Effector CD4-positive, alpha-beta T cell (primary cell): ENCODE results near the gene RFX4.
A peak's percentile ranks its signal among the peaks of the same experiment; 100 is the strongest.

Experiments used
- DNase-seq: peaks from one replicate; pipeline ENCODE4 v3.0.0-alpha.2; 2020

The RFX4 gene

GRCh38 chr12:106767954-106768822 is 185.4 kb downstream of the RFX4 start:
- DNase-seq: no peak

GRCh38 chr12:106769078-106769477 is 186.3 kb downstream of the RFX4 start:
- no peak for DNase-seq

- DNase-seq: no peak
Measured at GRCh38 chr12:106769546-106769945, 186.7 kb downstream of the RFX4 start.

- no peak for DNase-seq
Measured at GRCh38 chr12:106771425-106771824, 188.6 kb downstream of the RFX4 start.

- no peak for DNase-seq
Measured at GRCh38 chr12:106773286-106774004, 190.6 kb downstream of the RFX4 start.

- DNase-seq: peak; percentile 57
Measured at GRCh38 chr12:106774005-106774807, 191.4 kb downstream of the RFX4 start, which contains the start of gene RIC8B. Gene RIC8B, plus strand, starts transcription at chr12:106774682. Its CDS starts 64 bp downstream, at chr12:106774746.

GRCh38 chr12:106774808-106775524 is 192.2 kb downstream of the RFX4 start:
- DNase-seq: no peak

GRCh38 chr12:106776897-106777296 is 194.1 kb downstream of the RFX4 start:
- DNase-seq: no peak

- no peak for DNase-seq
Measured at GRCh38 chr12:106780010-106780631, 197.3 kb downstream of the RFX4 start.

- DNase-seq: no peak
Measured at GRCh38 chr12:106782619-106783018, 199.8 kb downstream of the RFX4 start.

GRCh38 chr12:106783515-106783914 is 200.7 kb downstream of the RFX4 start:
- no peak for DNase-seq

GRCh38 chr12:106790020-106790419 is 207.2 kb downstream of the RFX4 start:
- DNase-seq: no peak

GRCh38 chr12:106791531-106791930 is 208.7 kb downstream of the RFX4 start:
- DNase-seq: no peak

- no peak for DNase-seq
Measured at GRCh38 chr12:106794369-106794768, 211.6 kb downstream of the RFX4 start.

- no peak for DNase-seq
Measured at GRCh38 chr12:106801167-106801708, 218.4 kb downstream of the RFX4 start.

- DNase-seq: no peak
Measured at GRCh38 chr12:106801830-106802533, 219.2 kb downstream of the RFX4 start.

- DNase-seq: no peak
Measured at GRCh38 chr12:106804668-106805067, 221.9 kb downstream of the RFX4 start.
